ENCODE results near the gene COMMD1.

The COMMD1 gene

GRCh38 chr2:62184512-62185230 lies 279.2 kb downstream of the COMMD1 start:
- DNase-seq, result no peak
